Astrocyte (in vitro differentiated cells and primary cell): Measurements from ENCODE around the gene RETREG1. TPM values are rescaled to one million over a fixed set of nuclear protein-coding genes. Genes with fewer than 3 reads are reported as not detected.

Experiments
- DNase-seq: peaks from one replicate; pipeline ENCODE4 v3.0.0-alpha.2; 2010; ENCODE audit warnings: low read depth
- FAIRE-seq: peaks from 2 replicates; lab custom pipeline; 2011; peaks lifted over from hg19 to GRCh38; lab: Jason Lieb, UNC
- H2AFZ ChIP-seq: 2 replicates; pipeline ENCODE4 v1.6.0; 2012; ENCODE audit warnings: low read depth, low read length, inconsistent platforms
- H3K27ac ChIP-seq: 2 replicates; pipeline ENCODE4 v1.5.1; 2011; ENCODE audit warnings: low read depth, low read length, inconsistent platforms
- H3K27me3 ChIP-seq: 2 replicates; pipeline ENCODE4 v1.6.0; 2011; ENCODE audit warnings: low read length, inconsistent platforms; ENCODE audit not compliant: insufficient read depth
- H3K36me3 ChIP-seq: 2 replicates; pipeline ENCODE4 v1.5.1; 2011; ENCODE audit warnings: low read length, inconsistent platforms; ENCODE audit not compliant: insufficient read depth
- H3K4me1 ChIP-seq: 2 replicates; pipeline ENCODE4 v1.5.1; 2011; ENCODE audit warnings: low read length, inconsistent platforms; ENCODE audit not compliant: insufficient read depth
- H3K4me2 ChIP-seq: 2 replicates; pipeline ENCODE4 v1.6.0; 2012; ENCODE audit warnings: low read length, inconsistent platforms
- H3K4me3 ChIP-seq: 2 replicates; pipeline ENCODE4 v1.5.1; 2011; ENCODE audit warnings: low read depth, mild to moderate bottlenecking, low read length, inconsistent platforms; ENCODE audit not compliant: insufficient read depth
- H3K79me2 ChIP-seq: 2 replicates; pipeline ENCODE4 v1.6.0; 2012; ENCODE audit warnings: mild to moderate bottlenecking, low read length, inconsistent platforms; ENCODE audit not compliant: insufficient read depth
- H3K9ac ChIP-seq: 2 replicates; pipeline ENCODE4 v1.6.0; 2012; ENCODE audit warnings: mild to moderate bottlenecking, low read length, inconsistent platforms
- H3K9me3 ChIP-seq: 2 replicates; pipeline ENCODE4 v1.5.1; 2012; ENCODE audit warnings: low read depth, mild to moderate bottlenecking, low read length, inconsistent platforms; ENCODE audit not compliant: insufficient read depth
- H4K20me1 ChIP-seq: 2 replicates; pipeline ENCODE4 v1.6.0; 2012; ENCODE audit warnings: low read length, inconsistent platforms; ENCODE audit not compliant: insufficient read depth
- H3K27ac Mint-ChIP-seq: one replicate; pipeline ENCODE4 v1.8.0; 2021; ENCODE audit warnings: mild to moderate bottlenecking, mixed read lengths; ENCODE audit not compliant: unreplicated experiment
- H3K27me3 Mint-ChIP-seq: one replicate; pipeline ENCODE4 v1.8.0; 2021; ENCODE audit warnings: low read depth, mixed read lengths; ENCODE audit not compliant: unreplicated experiment
- H3K36me3 Mint-ChIP-seq: one replicate; pipeline ENCODE4 v1.8.0; 2021; ENCODE audit warnings: low read depth, mixed read lengths; ENCODE audit not compliant: unreplicated experiment
- H3K4me1 Mint-ChIP-seq: one replicate; pipeline ENCODE4 v1.8.0; 2021; ENCODE audit warnings: low read depth, mixed read lengths; ENCODE audit not compliant: unreplicated experiment
- H3K4me3 Mint-ChIP-seq: one replicate; pipeline ENCODE4 v1.8.0; 2021; ENCODE audit warnings: mild to moderate bottlenecking, moderate library complexity, mixed read lengths; ENCODE audit not compliant: unreplicated experiment
- H3K9me3 Mint-ChIP-seq: one replicate; pipeline ENCODE4 v1.8.0; 2021; ENCODE audit warnings: mild to moderate bottlenecking, mixed read lengths; ENCODE audit not compliant: unreplicated experiment
- CTCF ChIP-seq: IDR thresholded peaks from 2 replicates; pipeline ENCODE4 v1.5.1; 2011; ENCODE audit warnings: low read depth, mild to moderate bottlenecking, inconsistent platforms, low read length, moderate library complexity; ENCODE audit not compliant: insufficient read depth
- EZH2 ChIP-seq: IDR thresholded peaks from 2 replicates; pipeline ENCODE4 v1.6.1; 2012; ENCODE audit warnings: mild to moderate bottlenecking, low read length, inconsistent platforms; ENCODE audit not compliant: insufficient read depth
- total RNA-seq: library from RNA; stranded (reverse); gene quantifications from 2 replicates; pipeline ENCODE4 v1.2.1, GENCODE V29; 2021

Gene RETREG1
- total RNA-seq, 1 donor from 2014 or later, result 0.98 TPM

- no peaks in the 10 kb centered on the region for H3K4me1 Mint-ChIP-seq
- Histone ChIP-seq H2AFZ (no peak overlapping the region), H3K9me3 (no peaks in the 10 kb centered on the region), H3K9ac (no peak overlapping the region), H3K4me2 (no peak overlapping the region), H3K79me2 (no peaks in the 10 kb centered on the region), H3K27ac (no peak overlapping the region), H3K36me3 (no peaks in the 10 kb centered on the region), H3K4me1 (peaks cover 6% of the 10 kb centered on the region), H4K20me1 (no peaks in the 10 kb centered on the region), H3K4me3 (no peak overlapping the region), H3K27me3 (no peaks in the 10 kb centered on the region)
- H3K36me3 Mint-ChIP-seq, result no peaks in the 10 kb centered on the region
- no peak for DNase-seq
- FAIRE-seq, result no peak
- no peaks in the 10 kb centered on the region for H3K9me3 Mint-ChIP-seq
- H3K27me3 Mint-ChIP-seq, result no peaks in the 10 kb centered on the region
- H3K27ac Mint-ChIP-seq, result no peak overlapping the region
- no peak overlapping the region for H3K4me3 Mint-ChIP-seq
- TF ChIP-seq EZH2 (no peak), CTCF (no peak)
Measured at GRCh38 chr5:16564248-16564867, 52.4 kb downstream of the RETREG1 start.

GRCh38 chr5:16563686-16564085 lies 53.1 kb downstream of the RETREG1 start:
- H3K9me3 ChIP-seq, result no peaks in the 10 kb centered on the region
- DNase-seq (no peak), FAIRE-seq (no peak)
- Mint-ChIP-seq H3K27me3 (no peaks in the 10 kb centered on the region), H3K36me3 (no peaks in the 10 kb centered on the region), H3K4me3 (no peak overlapping the region), H3K4me1 (peaks cover 2% of the 10 kb centered on the region), H3K27ac (no peak overlapping the region), H3K9me3 (no peaks in the 10 kb centered on the region)
- TF ChIP-seq EZH2 (no peak), CTCF (no peak)
- no peaks in the 10 kb centered on the region for H3K4me1 ChIP-seq
- no peak overlapping the region for H3K27ac ChIP-seq
- no peaks in the 10 kb centered on the region for H3K27me3 ChIP-seq
- H3K36me3 ChIP-seq, result no peaks in the 10 kb centered on the region
- H2AFZ ChIP-seq, result no peak overlapping the region
- H3K4me2 ChIP-seq, result no peak overlapping the region
- no peaks in the 10 kb centered on the region for H3K79me2 ChIP-seq
- H3K9ac ChIP-seq, result no peak overlapping the region
- no peaks in the 10 kb centered on the region for H4K20me1 ChIP-seq
- H3K4me3 ChIP-seq, result no peak overlapping the region

DNA sequence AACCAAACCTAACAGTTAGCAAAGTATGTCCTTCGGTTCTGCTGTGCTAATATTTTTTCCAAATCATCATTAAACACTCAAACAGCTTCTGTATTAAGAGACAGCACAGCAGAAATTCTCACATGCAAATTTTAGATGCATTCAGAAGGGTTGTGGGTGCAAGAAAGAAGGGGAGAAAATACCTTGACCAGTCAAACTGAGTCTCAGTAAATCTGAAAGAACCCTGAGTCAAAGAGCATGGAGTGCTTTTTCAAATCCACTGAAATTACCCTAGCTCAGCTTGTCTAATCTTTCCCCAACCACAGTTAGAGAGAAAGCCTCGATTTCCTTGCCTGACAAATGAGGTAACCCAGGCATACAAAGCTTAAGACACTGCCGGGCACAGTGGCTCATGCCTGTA lies 55.1 kb downstream of the RETREG1 start:
- Mint-ChIP-seq H3K27ac (no peak overlapping the region), H3K4me1 (peaks cover 2% of the 10 kb centered on the region), H3K36me3 (no peaks in the 10 kb centered on the region), H3K9me3 (no peaks in the 10 kb centered on the region), H3K27me3 (no peaks in the 10 kb centered on the region), H3K4me3 (no peak overlapping the region)
- no peak overlapping the region for H3K4me3 ChIP-seq
- no peak overlapping the region for H3K27ac ChIP-seq
- H3K36me3 ChIP-seq, result no peaks in the 10 kb centered on the region
- TF ChIP-seq EZH2 (no peak), CTCF (no peak)
- no peak for DNase-seq
- no peaks in the 10 kb centered on the region for H3K27me3 ChIP-seq
- H3K9me3 ChIP-seq, result no peaks in the 10 kb centered on the region
- H2AFZ ChIP-seq, result no peak overlapping the region
- no peak overlapping the region for H3K9ac ChIP-seq
- no peak overlapping the region for H3K4me2 ChIP-seq
- no peaks in the 10 kb centered on the region for H3K79me2 ChIP-seq
- FAIRE-seq, result no peak
- no peaks in the 10 kb centered on the region for H3K4me1 ChIP-seq
- no peaks in the 10 kb centered on the region for H4K20me1 ChIP-seq
